Measurements from ENCODE around the gene HCAR1.

DNA sequence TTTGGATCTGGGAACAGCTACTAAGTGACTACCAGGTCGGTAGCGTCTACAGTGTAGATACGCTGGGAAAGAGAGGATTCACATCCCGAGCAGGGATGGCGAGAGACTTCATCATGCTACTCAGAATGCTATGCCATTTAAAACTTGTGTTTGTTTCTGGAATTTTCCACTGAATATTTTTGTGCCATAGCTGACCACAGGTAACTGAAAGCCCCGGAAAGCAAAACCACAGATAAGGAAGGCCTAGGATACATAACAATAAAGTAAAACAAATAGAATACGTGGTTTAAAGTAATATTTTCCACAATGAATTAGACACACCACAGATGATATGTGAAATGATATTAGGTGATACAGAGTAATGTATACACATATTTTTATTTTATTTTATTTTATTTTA, 7.9 kb upstream of the HCAR1 start:
- TF ChIP-seq, protein P1, sequence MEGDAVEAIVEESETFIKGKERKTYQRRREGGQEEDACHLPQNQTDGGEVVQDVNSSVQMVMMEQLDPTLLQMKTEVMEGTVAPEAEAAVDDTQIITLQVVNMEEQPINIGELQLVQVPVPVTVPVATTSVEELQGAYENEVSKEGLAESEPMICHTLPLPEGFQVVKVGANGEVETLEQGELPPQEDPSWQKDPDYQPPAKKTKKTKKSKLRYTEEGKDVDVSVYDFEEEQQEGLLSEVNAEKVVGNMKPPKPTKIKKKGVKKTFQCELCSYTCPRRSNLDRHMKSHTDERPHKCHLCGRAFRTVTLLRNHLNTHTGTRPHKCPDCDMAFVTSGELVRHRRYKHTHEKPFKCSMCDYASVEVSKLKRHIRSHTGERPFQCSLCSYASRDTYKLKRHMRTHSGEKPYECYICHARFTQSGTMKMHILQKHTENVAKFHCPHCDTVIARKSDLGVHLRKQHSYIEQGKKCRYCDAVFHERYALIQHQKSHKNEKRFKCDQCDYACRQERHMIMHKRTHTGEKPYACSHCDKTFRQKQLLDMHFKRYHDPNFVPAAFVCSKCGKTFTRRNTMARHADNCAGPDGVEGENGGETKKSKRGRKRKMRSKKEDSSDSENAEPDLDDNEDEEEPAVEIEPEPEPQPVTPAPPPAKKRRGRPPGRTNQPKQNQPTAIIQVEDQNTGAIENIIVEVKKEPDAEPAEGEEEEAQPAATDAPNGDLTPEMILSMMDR (conservative IDR thresholded peaks at IDR 0.05 in 1 of 2, IDR thresholded peaks at IDR 0.05 in 1 of 2; ENCODE audit: low read depth in 1 of 2, low read length in 2 of 2) = no peak
- no peak for TF ChIP-seq EZH2 (IDR thresholded peaks at IDR 0.05; ENCODE audit: low read length, missing control alignments)

Data from fibroblast of lung (primary cell).